HG02970 (cell line): ENCODE results near the gene CHDH.

ENCODE experiments used
- ATAC-seq: cut with Tn5 transposase; IDR thresholded peaks from one replicate; pipeline ENCODE4 v1.9.1; 2021; ENCODE audit warnings: mild to moderate bottlenecking, moderate library complexity, moderate number of reproducible peaks; ENCODE audit not compliant: unreplicated experiment, low FRiP score

Gene CHDH

DNA sequence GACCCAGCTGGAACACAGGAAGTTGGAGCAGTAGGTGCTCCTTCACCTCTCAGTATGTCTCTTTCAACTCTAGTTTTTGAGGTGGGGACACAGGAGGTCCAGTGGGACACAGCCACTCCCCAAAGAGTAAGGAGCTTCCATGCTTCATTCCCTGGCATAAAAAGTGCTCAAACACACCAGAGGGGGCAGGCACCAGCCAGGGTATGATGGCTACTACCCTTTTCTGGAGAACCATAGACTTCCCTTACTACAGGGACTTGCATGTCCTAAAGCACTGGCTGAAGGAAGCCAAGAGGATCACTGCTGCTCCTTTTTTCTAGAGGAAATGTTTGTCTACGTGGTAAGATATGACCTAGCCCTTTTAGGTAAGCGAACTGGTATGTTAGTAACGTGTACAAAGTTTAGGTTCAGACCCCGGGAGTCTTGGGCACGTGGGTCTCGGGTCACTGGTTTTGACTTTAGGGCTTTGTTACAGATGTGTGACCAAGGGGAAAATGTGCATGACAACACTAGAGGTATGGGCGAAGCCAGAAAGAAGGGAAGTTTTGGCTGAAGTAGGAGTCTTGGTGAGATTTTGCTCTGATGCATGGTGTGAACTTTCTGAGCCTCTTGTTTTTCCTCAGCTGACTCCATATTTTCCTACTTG is 12.0 kb upstream of the CHDH start:
- ATAC-seq = no peak

DNA sequence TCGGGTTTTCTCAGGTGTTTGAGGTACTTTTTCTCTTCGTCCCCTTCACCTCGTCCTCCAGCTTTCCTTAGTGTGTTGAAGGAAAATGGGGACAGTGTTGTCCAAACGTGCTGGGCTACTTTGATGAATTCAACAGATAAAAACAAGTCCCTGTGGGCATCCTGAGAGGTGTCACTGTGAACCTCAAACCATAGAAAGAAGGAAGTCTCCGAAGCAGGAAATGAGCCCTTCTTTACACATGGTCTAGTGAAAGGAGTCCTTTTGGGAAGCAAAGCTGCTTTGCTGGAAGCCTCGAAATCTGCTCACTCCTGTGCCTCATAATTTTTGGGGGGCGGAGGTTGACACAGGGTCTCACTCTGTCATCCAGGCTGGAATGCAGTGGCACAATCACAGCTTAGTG is 10.7 kb upstream of the CHDH start:
- no peak for ATAC-seq

DNA sequence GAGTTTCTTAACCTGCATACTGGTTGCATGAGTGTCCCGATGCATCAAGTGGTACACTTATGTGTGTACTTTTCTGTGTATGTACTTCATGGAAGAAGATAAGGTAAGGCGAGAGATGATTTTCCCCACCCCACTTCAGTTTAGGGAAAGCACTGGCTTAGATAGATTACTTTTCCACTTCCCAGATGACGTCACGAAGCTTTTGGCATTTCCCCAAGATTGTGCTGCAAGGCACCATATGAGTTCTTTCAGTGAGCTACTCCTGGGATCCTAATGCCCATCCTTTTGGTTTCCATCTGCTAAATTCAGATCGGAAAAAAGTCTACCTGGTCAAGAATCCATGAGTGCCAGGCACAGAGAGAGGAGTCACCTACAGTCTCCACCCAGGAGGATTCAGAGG is 4.7 kb upstream of the CHDH start:
- no peak for ATAC-seq

DNA sequence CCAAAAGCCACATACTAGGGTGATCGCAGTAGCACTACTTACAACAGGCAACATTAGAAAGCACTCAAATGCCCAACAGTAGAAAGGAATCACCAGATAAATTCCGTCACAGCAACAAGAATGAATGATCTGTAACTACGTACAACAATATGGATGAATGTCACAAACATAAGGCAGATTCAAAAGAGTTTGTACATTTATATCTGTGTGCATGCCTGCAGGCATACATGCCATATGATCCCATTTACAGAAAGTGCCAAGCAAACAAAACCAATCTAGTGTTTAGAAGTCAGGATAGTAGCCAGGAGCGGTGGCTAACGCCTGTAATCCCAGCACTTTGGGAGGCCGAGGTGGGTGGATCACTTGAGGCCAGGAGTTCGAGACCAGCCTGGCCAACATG is 3.7 kb upstream of the CHDH start:
- ATAC-seq = no peak

DNA sequence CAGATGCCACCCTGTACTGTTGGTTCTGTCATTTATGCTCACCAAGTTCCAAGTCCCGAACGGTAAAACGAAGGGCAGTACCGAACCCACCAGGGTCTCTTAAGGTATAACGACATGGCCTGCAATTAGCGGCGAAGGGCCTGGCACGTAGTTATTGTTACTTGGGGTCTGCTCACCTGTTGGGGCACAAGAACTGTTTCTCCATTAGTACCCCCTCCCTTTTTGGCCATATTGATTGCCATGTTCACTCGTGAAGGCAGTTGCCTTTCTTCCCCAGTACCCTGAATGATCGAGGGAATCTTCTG is 584 bp upstream of the CHDH start:
- no peak for ATAC-seq

DNA sequence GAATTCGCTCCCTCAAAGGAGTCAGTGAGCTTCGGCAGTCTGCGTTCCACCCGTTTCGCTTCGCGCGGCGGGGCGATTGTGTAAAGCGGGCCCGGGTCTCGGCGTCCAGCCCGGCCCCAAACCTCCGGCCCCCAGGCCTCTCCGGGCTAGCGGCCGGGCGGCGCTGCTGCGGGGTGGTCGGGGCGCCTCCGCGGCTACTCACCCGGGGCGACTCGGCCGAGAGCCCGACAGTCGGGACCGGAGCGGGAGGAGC is 412 bp downstream of the CHDH start:
- peak; percentile 10 for ATAC-seq

DNA sequence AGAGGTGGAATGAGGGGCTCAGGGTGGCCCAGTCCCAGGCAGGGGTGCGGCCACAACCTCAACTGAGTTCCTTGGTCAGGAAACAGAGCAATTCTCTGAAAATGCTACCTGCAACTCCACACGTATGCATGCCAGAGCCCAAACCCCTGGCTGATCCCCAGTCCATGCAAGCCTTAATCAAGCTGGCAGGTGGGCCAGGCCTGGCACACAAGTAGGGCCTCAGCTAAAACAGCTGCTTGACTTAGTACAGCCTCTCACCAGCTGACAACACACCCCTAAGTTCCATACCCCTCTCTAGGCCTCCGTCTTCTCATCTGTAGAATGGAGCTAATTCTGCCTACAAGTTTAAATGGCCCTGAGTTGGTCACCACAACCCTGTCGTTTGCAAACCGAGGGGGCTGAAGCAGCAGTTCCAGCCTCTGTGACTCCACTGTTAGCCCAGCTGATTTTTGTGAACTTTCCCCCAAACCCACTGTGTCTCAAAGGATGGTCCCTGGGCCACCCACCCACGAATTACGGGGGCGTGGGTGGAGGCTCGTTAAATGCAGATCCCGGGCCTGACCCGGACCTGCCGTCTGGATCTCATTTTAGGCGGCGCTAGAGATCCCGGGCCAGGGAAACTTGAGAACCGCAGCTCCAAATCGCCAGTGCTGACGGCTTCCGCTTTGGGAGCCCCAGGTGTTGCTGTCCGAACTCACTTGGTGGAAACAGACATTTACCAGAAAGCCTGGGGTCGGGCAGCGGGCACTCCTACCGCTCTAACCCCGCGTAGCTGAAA is 927 bp downstream of the CHDH start:
- no peak for ATAC-seq

DNA sequence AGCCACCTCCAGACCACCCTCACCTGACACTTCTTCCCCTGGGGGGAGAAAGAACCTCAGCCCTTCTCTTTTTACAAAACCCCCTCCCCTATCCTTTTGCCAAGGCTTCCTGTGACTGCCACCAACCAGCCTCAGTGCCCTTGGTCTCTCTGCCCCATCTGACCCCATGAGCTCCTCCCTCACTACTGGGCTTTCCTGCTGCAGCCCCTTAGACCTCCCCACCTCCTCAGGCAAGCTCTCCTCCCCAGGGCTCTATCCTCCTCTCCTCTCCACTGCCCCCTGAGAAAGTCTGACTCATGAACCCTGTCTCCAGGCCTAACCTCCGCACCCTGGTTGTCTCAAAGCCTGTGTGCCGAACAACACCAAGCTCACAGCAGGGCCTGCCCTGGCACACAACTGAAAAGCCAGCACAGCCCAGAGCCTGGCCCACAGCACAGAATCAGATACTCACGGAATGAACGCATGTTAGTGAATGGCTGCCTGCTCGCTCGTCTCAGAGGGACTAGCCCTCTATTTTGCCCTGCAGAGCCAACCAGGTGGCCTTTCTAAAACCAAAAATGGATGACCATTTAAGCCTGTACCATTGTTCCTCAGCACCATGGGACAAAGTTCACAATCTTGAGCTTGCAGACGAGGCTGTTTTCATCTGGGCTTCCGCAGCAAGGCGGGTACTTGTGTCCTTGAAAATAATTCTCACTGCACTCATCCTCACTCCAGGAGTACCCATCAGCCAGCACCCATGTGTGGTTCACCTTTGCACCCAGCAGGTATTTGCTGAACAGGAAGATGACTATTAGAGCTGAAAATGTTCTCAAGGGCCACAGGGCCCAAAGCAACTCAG is 1.7 kb downstream of the CHDH start:
- ATAC-seq = peak; percentile 2

DNA sequence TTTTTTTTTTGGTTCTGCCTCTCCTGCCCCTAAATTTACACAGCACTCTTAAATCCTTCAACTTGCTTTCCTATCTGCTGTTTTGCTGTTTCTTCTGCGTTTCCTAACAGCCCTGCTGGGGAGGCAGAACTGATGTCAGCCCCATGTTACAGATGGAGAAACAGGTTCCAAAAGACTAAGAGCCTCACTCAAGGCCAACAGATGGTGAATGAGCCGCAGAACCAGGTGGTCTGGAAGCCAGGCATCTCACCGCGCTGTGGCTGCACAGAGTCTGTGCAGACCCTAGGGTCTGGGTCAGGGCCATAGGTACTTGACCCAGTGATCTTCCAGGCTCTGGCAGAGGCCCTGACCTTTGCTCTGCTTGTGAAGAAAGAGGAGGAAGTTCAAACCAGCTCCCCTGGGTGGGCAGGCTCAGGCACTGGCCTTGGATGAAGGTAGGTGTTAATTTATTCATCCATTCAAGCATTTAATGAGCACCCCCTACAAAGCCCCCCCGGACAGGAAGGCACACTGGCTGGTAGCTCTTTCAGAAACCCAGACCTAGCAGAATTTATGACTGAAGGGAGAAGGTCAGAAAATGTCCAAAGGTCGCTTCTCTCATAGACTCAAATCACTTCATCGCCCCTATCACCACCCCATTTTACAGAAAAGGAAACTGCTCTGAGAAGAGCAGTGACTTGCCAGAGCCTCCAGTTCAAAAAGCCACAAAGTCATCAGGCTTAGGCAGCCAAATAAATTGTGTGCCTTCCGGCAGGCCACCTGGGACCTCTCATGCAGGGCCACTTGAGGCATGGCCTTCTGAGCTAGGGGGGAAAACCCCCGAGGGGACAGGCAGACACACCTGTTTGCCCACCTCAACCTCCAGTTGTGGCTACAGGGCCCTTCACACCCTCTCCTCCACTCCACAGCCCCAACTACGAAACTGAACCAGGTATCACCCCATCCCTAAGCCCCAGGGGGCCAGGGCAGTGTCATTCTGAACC is 2.7 kb downstream of the CHDH start:
- peak; percentile 48 for ATAC-seq

DNA sequence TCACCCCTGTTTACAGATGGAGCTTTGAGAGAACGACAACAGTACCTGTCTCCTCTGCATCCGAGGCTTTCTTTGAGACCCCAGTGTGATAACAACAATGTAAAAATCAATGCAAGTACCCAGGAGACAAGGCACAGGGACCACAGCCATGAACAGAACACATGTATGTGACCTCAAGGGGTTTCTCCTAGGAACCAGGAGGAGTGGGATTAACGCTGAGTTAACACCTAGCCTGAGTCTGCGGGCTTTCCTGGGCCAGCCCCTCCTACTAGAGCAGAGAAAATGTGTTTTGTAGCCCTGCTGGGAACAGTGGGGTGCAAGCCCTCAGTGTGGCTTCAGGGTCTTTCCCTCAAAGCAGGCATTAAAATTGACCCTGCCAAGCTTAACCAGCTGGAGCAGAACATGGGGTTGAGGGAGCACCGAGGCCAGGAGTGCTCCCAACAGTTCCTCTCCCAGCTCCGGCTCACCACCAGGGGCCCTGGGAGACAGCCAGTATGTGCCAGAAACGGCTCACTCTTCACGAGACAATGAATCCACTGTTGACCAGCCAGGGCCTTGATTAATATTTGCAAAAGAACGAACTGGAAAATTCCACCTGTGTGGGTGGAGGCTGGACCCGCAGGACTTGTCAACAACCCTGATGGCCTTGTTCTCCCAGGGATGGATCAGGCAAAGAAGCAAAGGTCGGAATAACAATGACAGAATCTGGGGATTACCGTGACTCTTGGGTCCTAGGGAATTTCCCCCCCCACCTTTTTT is 3.6 kb downstream of the CHDH start:
- no peak for ATAC-seq

DNA sequence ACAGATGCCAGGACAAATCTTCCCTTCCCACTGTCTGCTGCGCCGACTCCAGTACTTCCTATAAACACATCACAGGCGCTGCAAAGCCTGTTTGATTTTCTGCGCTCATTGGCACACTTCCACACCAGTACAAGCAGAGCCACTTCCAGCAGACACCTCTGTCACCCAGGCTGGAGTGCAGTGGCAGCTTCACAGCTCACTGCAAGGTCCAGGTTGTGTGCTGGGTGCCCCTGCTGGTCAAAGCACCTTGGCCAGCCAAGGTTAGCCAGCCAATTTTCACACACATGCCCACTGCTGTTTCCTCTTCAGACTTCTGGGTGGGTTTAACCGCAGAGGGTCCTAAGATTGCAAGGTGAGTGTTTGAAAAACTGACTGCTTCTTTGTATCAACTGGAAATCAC is 4.9 kb downstream of the CHDH start:
- no peak for ATAC-seq

DNA sequence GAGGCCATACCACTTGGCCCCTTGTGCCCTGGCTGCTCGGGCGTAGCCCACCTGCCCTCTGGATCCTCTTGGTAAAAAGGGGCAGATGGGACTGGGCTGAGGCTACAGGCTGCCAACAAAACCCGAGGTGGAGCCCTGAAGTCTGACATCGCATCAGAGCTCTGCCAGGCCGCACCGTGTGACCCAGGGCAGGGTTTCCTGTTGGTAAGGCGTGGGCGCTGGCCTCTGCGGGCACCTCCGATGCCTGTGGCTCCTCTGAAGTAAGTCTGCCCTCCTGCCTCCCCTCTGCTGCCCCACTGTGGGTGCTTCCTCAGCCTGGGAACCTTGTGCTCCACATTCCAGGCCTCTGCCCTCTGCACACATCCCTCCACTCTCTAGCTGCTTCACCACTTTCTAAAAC is 8.9 kb downstream of the CHDH start:
- no peak for ATAC-seq

DNA sequence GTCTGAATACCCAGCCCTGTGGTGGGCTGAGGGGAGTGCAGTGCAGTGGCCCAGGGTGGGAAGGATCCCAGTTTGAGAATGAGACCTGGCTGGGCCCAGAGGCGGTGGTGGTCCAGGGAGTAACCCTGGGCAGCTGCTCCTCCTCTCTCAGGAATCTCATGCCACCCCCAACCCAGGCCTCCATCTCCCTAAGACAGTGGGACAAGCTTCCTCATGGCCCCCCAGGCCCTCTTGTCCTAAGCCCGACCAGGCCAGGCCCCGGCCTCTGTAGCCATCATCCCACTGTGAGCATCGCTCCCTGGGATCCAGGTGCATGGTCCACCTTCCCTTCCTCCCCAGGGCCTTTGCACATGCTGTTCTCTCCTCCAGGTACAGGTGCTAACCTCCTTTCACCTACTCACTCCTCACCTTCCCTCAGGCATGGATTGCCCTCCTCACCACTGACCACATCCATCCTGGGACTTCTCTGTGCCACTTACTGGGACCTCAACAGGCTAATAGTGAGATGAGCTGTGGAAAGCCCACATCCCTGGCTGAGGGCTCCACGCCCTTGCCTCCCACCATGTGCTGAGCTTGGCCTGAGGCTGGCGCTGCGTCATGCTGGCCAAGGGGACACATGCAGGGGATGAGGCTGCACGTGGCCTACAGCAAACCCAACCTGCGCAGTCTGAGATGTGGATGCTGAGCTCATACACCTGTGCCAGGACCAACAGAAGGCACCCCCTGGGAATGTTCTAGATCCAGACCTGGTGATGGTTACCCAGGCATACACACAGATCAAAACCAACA is 9.9 kb downstream of the CHDH start:
- no peak for ATAC-seq

DNA sequence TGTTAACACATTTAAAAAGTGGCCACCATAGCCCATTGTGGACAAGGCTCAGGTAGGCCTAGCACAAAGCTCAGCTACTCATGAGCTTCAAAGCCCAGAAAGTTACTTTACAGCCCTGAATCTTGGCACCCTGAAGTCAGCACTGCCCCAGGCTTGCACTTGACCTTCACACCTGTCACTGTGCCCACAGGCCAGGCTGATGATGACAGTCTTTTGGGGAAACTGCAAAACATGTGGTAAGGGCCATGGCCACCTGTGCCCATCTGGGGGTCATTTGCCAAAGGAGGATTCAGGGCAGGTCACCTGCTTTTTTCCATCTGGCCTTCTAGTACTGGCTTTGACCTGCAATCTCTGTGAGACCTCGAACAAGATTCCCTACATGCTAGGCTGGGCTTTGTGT is 11.0 kb downstream of the CHDH start:
- no peak for ATAC-seq

DNA sequence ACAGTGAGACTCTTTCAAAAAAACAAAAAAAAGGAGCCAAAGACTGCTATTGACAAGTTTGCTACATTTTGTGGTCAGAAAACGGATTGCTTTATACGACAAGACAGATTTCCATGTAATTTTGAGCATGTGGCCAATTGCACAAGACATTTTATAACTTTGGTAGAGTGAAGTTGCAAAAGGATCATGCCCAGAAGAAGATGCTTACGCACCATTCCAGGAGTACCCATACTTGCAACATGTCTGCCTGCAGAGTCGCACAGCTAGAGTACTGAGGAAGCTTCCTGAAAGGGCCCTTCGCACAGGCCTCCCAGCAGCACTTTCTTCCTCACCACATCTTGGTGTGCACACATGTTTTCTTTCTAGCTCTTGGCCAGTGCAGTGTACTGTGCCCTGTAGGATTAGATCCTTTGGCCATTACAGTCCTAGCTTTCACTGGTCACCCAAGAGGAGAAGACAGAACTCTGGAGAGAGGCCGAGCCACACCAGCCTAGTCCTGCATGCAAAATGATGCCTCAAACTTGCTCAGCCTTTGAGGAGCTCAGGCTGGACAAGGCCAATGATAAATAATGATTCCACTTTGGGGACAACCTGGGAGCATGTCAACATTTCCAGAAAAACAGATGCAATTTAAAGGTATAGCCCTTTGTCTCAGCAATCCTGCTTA is 11.7 kb downstream of the CHDH start:
- no peak for ATAC-seq

DNA sequence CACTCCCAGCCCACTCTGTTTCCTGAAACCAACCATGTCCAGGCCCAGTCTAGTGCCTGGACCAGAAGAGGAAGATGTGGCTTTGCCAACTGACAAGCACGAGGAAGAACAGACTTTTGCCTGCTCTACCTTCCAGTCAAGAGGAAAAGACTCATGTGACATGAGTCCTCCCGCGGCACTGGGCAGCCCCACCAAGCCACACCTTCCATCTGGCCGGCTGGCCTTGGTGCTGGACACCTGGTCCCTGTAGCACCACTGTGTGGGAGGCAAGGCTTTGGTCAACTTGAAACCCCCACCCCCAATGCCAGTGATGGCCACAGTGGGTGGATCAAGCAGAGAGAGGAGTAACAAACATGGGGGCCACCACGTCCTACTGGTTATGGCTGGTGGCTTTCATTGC is 12.5 kb downstream of the CHDH start:
- no peak for ATAC-seq

DNA sequence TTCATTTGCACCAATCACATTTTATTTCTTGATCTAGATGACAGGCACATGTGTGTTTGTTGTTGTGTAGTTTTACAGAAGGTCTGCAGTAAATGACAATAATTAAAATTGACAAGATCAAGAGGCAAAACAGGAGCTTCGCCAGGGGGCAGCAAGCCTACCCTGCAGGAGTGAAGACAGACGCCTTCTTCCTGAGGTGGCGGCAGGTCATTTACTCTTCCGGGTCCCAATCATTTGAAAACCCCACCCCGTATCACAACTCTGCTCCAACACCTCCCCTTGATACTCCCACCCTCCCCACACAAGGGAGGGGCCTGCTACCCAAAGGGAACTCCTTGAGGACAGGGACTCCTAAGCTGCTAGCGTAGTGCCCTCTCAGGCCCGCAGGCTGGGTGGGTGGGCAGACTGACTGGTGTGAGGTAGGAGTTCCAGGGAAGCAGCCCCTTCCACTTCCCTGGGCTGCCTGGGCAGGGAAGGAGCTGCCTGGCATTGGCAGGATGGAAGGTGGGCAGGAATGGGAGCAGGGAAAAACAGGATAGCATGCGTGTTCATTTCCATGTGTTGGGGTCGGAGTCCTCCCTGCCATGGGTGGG is 13.1 kb downstream of the CHDH start:
- ATAC-seq = no peak

DNA sequence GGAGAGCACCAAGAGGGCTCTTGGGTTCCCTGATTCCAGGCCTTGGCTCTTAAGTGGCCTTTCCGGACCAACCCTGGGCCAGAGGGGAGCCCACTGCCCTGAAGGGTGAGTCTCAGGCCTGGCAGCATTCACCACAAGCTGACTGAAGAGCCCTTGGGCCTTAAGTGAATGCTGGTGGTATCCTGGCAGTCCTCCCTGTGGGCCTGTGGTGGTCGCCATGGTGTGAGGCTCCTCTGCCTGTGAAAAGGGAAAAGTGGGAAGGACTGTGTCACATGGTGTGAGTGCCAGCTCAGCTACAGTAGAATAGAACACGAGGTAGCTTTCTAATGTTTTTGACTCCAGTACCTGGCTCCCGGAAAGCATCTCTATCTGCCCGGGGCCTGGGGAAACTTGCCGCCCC is 15.3 kb downstream of the CHDH start:
- ATAC-seq = no peak
